Measurements from ENCODE around the gene ZNF597. TPM values are rescaled to one million over a fixed set of nuclear protein-coding genes. Genes with fewer than 3 reads are reported as not detected.
A peak's percentile ranks its signal among the peaks of the same experiment; 100 is the strongest.

Gene ZNF597
- total and polyA plus RNA-seq, 10 of the 15 experiments (the other 5 are each of a cell fraction or from before 2014, with no cell fraction given), result 0.80 to 2.8 (median 2.0) TPM

GRCh38 chr16:3460121-3460520, 16.8 kb upstream of the ZNF597 start:
- no peak for DNase-seq (ENCODE audit: low read depth, low spot score)
- RAD21 ChIA-PET (ENCODE audit: unreplicated experiment), result interaction anchor here (0.6 kb wide), 1 partner anchor 184 kb away, joined by 3 read pairs; no protein-coding TSS in a partner anchor
- peaks cover 0 to under 1% of the 10 kb centered on the region in 2 experiments; a peak in 1 of 4 replicates for H3K36me3 ChIP-seq (ENCODE audit: control insufficient read depth in 2 of 2, insufficient read depth in 2 of 2, low read length in 1 of 2)
- peaks cover 21% of the 10 kb centered on the region for H3K4me1 ChIP-seq (ENCODE audit: control insufficient read depth, insufficient read depth, low read length)
- ATAC-seq, result no peak
- H3K27ac ChIP-seq (ENCODE audit: control insufficient read depth, insufficient read depth), result no peak overlapping the region
- intact Hi-C loops (cut with micrococcal nuclease; ENCODE audit: unreplicated experiment) (loop anchor here (5.0 kb wide), 1 partner anchor 42 kb away; the partner anchor contains the start of gene CLUAP1), in situ Hi-C loops (cut with MboI) (no loop called here)
- peak overlapping the region; percentile 15; the same call in 1 of the 2 replicates for H3K4me2 ChIP-seq (ENCODE audit: control insufficient read depth, insufficient read depth)
- no peak overlapping the region for H2AFZ ChIP-seq (ENCODE audit: control insufficient read depth, low read depth, low read length)
- SMC1A ChIA-PET (ENCODE audit: uncharacterized antibody, unreplicated experiment), result interaction anchor here (1.5 kb wide), 1 partner anchor 176 kb away, joined by 4 read pairs; the partner anchor contains the start of gene ZNF263
- H3K9me3 ChIP-seq (replicated peaks; ENCODE audit: control insufficient read depth, insufficient read depth, low read length), result no peaks in the 10 kb centered on the region
- H3K9ac ChIP-seq (ENCODE audit: control insufficient read depth, insufficient read depth, low read length), result no peak overlapping the region
- H3K4me3 ChIP-seq, result 0 out of 2 replicates have a peak overlapping the region, but pooled peaks have one; percentile 77
- peaks cover 2% of the 10 kb centered on the region; the same call in 1 of the 2 replicates for H4K20me1 ChIP-seq (ENCODE audit: control insufficient read depth, insufficient read depth)
- CTCF ChIA-PET, result interaction anchor here (2.7 to 2.9 kb wide), 2 partner anchors 193 to 330 kb away, joined by 9 to 12 read pairs; no protein-coding TSS in a partner anchor
- 87% methylated on average over 7 of the region's 7 CpGs for WGBS (ENCODE audit: insufficient coverage, insufficient replicate concordance, low lambda C conversion rate, missing lambda C conversion rate)
- H3K27me3 ChIP-seq (replicated peaks in 1 of 2; ENCODE audit: control insufficient read depth in 2 of 2, insufficient read depth in 2 of 2, low read length in 1 of 2), result no peaks in the 10 kb centered on the region
- H3K79me2 ChIP-seq (ENCODE audit: control insufficient read depth, insufficient read depth, low read length), result peaks cover 69% of the 10 kb centered on the region
- no peak for FAIRE-seq
- no TSS peak for BruUV-seq (replicated peaks)
- POLR2A ChIA-PET, result interaction anchor here (1.0 kb wide), 1 partner anchor 16 kb away, joined by 3 read pairs; the partner anchor contains the start of genes NAA60 and ZNF597
- no peak for TF ChIP-seq HDAC6 (IDR thresholded peaks at IDR 0.05; ENCODE audit: unreplicated experiment)
- no peak for TF ChIP-seq BCLAF1 (IDR thresholded peaks at IDR 0.05)
- no peak for TF ChIP-seq MEF2A (IDR thresholded peaks at IDR 0.05; ENCODE audit: insufficient read depth, low read depth, low read length)
- TF ChIP-seq E2F8 (IDR thresholded peaks at IDR 0.05; ENCODE audit: low read depth, partially characterized antibody), result no peak
- no peak for TF ChIP-seq SMAD1 (IDR thresholded peaks at IDR 0.05; ENCODE audit: low read depth, partially characterized antibody)
- TF ChIP-seq RBBP5 (conservative IDR thresholded peaks at IDR 0.05), result no peak
- TF ChIP-seq ZBTB40 (IDR thresholded peaks at IDR 0.05; ENCODE audit: borderline replicate concordance), result no peak
- no peak for TF ChIP-seq BRCA1 (IDR thresholded peaks at IDR 0.05; ENCODE audit: low read depth, low read length)
- no peak for TF ChIP-seq POLR2A (IDR thresholded peaks at IDR 0.05; ENCODE audit: low read depth, low read length)
- no peak for TF ChIP-seq SMC3 (IDR thresholded peaks at IDR 0.05; ENCODE audit: borderline replicate concordance, low read length)
- no peak for TF ChIP-seq SUZ12 (IDR thresholded peaks at IDR 0.05; ENCODE audit: unreplicated experiment)
- TF ChIP-seq POLR2AphosphoS5 (IDR thresholded peaks at IDR 0.05; ENCODE audit: low read length), result no peak
- TF ChIP-seq BMI1 (IDR thresholded peaks at IDR 0.05; ENCODE audit: borderline replicate concordance), result no peak
- TF ChIP-seq KAT2A (conservative IDR thresholded peaks at IDR 0.05; ENCODE audit: control insufficient read depth, low read depth, low read length), result no peak
- no peak for TF ChIP-seq FOXK2 (IDR thresholded peaks at IDR 0.05)
